ENCODE measurements around the gene KRTAP10-1. TPM values are rescaled to one million over a fixed set of nuclear protein-coding genes. Genes with fewer than 3 reads are reported as not detected.

The KRTAP10-1 gene
- total and polyA plus RNA-seq, 2 of the 13 experiments (the other 11 are each of a cell fraction or from before 2014, with no cell fraction given): not detected

- TF ChIP-seq SYNCRIP (IDR thresholded peaks at IDR 0.05; ENCODE audit: insufficient read depth, low read depth, low read length) (no peak), EHMT2 (IDR thresholded peaks at IDR 0.05; ENCODE audit: borderline replicate concordance, low read depth, low read length) (no peak), TRIM24 (CRISPR knock-in tag; IDR thresholded peaks at IDR 0.05) (no peak), ZNF276 (CRISPR knock-in tag; IDR thresholded peaks at IDR 0.05; ENCODE audit: low read depth) (no peak), RXRB (CRISPR knock-in tag; IDR thresholded peaks at IDR 0.05; ENCODE audit: borderline replicate concordance) (peak; percentile 73; the same call in 1 of the 2 replicates), TEF (CRISPR knock-in tag; IDR thresholded peaks at IDR 0.05) (no peak), ZNF383 (CRISPR knock-in tag; IDR thresholded peaks at IDR 0.05; ENCODE audit: borderline replicate concordance) (no peak), ZNF782 (CRISPR knock-in tag; IDR thresholded peaks at IDR 0.05; ENCODE audit: borderline replicate concordance) (no peak), NCOA5 (CRISPR knock-in tag; IDR thresholded peaks at IDR 0.05) (no peak), ZNF510 (CRISPR knock-in tag; IDR thresholded peaks at IDR 0.05; ENCODE audit: low read depth) (no peak), KDM6A (CRISPR knock-in tag; IDR thresholded peaks at IDR 0.05; ENCODE audit: low read depth) (peak; percentile 55; the same call in 1 of the 2 replicates), ZNF512B (CRISPR knock-in tag; IDR thresholded peaks at IDR 0.05; ENCODE audit: borderline replicate concordance) (no peak), ZNF569 (CRISPR knock-in tag; IDR thresholded peaks at IDR 0.05; ENCODE audit: borderline replicate concordance) (no peak), ZNF567 (CRISPR knock-in tag; IDR thresholded peaks at IDR 0.05; ENCODE audit: borderline replicate concordance) (no peak), LCORL (IDR thresholded peaks at IDR 0.05) (no peak), LCORL (CRISPR knock-in tag; IDR thresholded peaks at IDR 0.05) (peak; percentile 13; the same call in 1 of the 2 replicates), DZIP1 (CRISPR knock-in tag; IDR thresholded peaks at IDR 0.05) (no peak), ZNF282 (IDR thresholded peaks at IDR 0.05; ENCODE audit: partially characterized antibody) (no peak), HDAC2 (CRISPR knock-in tag; IDR thresholded peaks at IDR 0.05) (peak; percentile 65), CC2D1A (CRISPR knock-in tag; IDR thresholded peaks at IDR 0.05) (no peak), HDAC6 (IDR thresholded peaks at IDR 0.05; ENCODE audit: low read depth, low read length) (no peak)
Measured at GRCh38 chr21:44505673-44506278, 34.2 kb downstream of the KRTAP10-1 start (continued).

Measured in HepG2 (cell line).